Hippocampal formation (tissue), 2 donors: Measurements from ENCODE around the gene TANGO2.

Experiments
- DNase-seq, 2 donors: peaks; one replicate each; lab custom pipeline; 2025; lab: John Stamatoyannopoulos, UW

The TANGO2 gene

DNA sequence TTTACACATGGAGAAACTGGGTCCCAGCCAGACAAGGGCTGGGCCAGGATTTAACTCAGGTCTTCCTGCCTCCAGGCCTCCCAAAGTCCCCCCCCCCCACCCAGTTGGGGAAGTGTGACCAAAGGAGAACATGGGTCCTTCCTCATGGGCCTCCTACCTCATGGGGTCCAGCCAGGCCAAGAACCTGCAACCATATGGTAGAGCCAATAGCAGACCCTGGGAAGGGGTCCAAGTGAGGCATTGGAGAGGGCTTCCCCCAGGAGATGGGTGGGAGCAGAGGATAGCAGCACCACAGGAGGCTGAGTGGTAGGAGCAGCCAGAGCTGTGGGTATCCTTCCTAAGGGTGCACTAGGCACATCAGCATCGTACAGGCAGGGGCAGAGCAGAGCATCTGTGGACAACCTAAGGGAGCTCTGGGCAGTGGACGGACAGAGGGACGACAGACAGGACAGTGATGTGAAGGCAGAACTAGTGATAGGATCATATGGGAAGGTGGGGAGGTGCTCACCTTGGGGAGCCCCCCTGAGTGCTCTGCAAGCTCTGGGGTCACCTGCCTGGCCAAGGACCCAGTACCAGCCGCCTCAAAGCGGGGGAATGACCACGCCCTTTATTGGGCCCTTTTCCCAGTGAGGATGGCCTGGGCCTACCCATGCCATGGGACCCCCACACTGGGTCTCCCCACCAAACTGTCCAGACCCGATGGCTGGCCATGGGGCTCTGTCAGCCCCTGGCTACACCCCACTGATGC, 8.7 kb upstream of the TANGO2 start:
- DNase-seq = no peak

DNA sequence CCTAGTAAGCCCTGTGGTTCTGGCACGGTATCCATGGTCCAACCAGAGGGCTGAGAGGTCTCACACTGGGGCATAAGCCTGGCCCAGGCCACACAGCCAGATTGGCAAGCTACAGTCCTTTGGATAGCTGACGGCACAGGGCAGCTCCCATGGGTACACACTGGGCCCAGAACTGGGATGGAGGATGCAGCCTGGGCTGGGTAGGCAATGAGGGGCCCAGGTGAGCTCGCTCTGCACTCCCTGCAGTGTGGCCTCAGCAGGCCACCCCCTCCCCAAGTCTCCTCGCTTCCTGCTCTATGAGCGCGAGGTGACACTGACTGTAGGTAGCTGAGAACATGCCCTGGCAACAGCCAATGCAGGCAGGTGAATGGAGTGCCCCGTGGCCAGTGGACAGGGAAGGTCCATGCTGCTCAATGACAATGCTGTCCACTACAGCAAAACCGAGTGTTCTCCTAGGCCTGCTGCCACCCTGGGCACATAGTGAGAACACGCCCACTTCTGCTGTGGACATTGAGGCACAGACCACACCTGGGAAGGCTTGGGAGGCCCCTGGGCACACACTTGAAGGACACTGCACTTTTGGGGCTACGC, 8.1 kb upstream of the TANGO2 start:
- no peak for DNase-seq

DNA sequence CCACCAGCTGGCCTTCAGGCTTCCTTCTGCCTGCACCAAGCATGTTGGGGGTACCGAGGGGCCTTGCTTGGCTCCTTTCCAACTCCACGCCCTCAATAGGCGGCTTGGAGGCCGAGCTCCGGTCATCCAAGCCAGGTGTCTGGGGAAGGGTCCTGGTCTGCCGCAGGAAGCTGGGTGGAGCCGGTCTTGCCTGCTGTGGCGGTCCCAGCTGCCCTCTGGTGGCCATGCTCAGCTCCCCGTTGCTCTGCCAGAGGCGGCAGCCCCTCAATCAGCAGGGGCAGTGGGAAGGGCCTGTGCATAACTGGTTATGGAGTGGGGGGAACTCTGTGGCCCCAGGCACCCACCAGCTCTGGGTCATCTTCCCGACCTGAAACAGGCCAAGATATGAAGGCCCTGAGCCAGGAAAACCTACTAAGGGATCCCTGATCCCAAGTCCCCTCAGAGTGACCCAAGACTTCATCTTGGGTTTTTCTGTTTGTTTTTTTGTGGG, 7.5 kb upstream of the TANGO2 start:
- peak; percentile 21 to 36 for DNase-seq

DNA sequence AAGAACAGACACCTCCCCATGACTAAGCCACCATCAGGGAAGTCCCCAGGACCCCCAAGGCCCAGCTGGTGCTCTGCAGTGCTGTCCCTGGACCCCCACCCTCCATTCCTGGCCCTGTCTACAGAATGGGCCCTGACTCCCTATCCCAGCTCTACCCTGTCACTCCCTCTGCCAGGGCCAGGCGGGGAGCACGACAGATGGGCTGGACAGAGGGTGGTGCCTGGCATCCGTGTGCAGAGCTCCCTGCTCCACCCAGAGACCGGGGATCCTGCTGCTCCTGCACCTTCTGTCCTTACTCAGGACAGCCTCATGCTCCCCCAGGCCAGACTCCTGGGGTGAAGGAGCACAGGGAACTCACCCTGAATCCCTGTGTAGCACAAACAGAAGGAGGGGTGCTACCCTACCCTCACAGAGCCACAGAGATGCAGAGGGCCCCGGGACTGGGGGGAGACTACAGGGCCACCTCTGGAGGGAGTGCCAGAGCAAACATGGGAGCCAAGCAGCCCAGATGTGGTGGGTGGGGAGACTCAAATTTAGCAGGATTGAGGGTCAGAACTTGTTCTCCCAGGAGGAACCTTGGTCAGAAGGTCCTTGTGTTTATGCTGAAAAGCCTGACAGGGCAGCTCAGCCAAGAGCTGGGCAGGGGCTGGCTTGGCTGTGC, 6.3 kb upstream of the TANGO2 start:
- no peak for DNase-seq

DNA sequence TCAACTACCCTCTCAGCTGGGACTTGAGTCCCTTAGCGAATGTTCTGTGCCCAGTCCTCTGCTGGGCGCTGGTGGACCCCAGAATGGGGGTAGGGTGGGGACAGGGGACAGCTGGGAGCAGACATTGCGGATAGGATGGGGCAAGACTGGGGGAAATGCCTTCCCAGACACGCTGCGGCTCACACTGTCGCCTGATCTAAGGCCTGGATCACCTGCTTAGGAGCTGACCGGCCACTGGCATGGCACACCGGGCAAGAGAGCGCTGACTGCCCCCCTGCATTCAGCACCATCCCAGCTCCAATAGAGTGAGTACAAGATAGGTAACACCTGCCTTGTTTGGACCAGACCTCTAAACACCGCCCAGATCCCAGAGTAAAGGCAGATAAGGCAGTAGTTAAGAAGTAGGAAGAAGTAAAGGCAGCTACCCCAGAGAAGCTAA, 5.7 kb upstream of the TANGO2 start:
- DNase-seq = no peak

DNA sequence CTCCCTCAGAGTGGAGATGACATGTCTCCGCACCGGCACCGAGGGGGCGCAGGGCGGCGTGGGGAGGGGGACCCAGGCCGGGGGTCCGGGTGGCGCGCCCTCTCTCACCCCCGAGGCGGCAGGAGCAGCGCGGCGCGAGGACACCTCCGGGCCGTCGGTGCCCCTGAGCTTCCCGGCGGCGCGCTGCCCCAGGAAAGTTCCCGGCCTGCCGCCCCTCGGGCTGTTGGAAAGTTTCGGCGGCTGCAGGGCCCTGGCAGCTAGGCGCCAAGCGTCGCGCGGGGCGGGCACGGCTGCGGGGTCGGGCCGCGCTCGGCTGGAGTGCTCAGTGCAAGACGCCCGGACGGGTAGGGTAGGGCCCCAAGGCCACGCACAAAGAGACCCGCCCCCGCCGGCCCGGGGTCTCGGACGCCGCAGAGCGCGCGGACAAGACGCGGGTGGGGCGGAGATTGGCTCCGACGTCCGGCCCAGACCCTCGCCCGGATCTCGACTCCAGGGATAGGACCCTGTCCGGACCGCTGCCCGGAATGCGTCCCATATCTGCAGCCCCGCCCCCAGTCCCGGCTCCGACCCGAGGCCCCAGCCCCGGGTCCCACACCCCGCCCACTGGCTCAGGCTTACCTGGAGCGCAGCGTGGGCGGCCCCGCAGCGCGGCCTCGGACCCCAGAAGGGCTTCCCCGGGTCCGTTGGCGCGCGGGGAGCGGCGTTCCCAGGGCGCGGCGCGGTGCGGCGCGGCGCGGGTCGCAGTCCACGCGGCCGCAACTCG, 4.8 kb upstream of the TANGO2 start:
- DNase-seq = no peak

DNA sequence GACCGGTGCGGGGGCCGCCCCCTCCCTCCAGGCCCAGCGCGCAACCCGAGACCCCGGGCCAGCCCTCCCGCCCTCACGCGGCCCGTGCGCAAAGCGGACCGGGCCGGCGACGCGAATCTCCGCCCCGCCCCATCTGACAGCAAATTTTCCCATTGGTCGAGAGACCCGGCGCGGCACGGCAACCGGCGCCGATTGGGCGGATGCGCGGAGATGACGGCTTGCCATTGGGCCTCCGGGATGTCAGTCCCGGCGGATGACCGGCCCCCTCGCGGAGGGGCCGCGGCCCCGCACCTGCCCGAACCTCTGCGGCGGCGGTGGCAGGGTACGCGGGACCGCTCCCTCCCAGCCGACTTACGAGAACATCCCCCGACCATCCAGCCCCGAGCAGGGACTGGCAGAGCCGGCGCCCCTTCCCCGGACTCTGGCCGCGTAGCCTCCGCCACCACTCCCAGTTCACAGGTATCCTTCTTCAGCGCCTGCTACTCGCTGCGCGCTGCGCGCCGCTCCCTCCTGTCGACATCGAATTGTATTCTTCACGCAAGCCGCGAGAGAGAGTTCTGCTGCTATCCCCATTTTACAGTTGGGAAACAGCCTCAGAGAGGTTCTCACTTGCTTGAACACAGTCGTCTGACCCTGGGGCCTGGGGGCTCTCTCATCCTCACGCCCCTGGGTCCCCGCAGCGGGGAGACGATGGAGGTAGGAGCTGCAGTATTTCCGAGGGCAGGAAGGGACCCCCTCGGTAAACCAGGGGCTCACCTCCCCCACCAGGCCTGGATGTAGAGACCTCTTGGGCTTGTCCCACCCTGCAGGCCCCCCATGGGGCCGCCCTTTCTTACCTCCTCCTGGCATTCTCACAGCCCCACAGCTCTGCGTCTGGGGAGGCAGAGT, 3.9 kb upstream of the TANGO2 start, which contains the start of gene ARVCF:
TSS of gene ARVCF (minus strand) at position 90 of the 888 bp plus-strand sequence. CDS start 26,029 bp downstream, outside the sequence.
- DNase-seq = peak; percentile 82 to 94

DNA sequence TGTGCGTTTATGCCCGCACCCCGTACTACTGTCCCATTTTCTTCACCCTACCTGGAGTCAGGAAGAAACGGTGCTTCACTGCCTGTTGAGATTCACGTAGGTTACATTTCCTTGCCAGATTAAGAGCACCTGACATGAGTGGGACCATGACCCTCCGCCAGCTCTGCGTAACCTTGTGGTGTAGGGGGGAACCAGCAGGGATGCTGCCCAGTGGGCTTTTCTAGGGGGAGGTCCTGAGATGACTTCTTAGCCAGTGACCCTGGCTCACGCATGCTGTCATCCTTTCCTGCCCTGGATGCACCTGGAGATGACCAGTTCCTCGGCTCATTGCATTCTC, 3.3 kb upstream of the TANGO2 start:
- DNase-seq = no peak

DNA sequence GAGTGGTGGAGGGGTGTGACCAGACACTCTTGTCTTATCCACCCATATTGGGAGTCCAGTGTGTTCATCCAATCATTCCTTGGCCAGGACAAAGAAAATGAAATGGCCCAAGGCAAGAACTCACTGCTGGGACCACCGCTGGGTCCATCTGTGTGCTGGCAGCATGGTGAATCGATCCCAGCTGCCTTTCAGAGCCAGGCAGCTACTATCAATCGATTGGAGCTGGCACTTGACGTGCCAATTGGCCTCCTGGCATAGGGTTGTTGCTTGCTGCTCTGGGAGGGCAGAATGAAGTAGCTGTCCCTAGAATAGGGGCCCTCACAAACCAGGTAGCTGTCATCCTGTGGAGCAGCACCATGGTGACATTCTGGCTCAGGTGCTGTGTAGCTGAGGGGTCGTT, 2.9 kb upstream of the TANGO2 start:
- DNase-seq = no peak

DNA sequence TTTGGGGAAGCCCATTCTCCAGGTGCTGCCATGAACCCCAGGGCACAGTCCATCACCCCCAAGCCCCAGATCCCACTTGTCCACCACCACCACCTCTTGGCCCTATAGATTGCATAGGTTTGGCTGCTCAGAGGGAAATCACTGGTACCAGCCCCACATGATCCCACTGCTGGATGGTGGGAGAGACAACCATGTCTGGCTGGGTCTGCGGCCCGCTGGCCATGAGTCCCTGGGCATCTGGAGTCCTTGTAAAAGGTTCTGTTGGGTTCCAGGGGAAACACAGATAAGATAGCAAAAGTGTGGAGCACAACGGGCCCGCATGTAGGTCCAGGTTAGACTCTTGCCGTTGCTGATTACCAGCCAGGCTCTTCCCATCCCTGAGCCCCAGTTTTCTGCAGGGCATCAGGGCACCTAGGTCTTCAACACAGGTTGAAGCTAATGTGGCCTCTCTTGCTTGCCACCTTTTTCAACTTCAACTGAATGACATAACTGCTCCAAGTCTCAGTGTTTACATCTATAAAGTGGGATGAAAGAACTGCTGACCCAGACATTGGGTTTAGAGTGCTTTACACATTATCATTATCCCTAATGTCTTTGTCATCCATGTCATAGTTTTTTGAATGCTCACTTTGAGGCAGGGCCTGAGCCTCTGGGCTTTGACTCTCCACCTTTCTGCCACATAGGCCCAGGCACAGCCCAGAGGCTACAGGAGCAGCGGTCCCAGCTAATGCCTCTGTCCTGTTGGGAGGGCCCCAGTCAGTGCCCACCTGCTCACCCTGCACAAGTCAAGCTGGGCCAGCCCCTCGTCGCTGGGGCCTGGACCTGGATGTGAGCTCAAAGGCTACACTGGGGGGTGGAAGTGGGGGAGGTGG, 1.0 kb upstream of the TANGO2 start:
- no peak for DNase-seq

DNA sequence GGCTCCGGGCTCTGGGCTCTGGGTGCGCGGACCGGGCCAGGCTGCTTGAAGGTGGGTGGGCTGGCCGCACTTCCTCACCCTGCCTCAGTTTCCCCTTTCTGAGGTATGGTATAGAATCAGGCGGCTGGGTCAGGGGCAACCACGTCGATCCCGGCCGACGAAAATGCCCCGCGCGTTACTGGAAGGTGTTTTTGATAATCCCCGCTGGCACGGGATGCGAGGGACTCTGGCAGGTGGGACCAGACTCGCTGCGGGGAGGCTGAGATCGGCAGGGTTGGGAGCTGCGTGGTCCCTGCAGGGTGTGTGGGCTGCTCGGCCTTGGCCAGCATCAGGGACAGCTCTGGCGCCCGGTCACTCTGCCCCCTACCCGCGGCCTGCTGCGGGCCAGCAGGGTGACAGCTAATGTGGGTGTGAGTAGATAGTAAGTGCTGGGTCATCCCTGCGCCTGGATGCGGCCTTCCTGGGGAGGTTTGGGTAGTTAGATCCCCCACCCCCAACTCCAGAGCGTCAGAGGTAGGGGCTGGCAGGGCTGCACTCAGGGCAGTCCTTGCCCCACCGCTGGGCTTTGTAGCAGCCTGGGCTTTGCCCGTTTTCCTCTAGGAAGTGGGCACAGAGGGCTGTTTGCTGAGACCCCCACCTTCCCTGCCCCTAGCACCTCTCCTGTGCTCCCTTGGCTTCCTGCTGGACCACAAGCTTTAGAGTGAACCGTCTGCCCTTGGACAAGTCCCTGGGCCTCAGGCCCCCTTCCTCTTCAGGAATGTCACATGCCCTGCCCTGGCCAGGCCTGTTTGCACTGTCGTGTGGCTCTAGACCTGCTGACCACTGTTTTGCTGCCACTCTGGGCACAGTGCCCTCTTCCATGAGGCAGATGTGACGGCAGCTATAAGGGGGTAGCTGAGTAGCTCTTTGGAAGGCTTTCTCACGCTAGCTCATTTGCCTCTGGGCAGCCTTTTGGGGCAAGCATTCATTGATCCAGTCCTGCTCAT, 579 bp downstream of the TANGO2 start:
- peak; percentile 65 to 77 for DNase-seq

DNA sequence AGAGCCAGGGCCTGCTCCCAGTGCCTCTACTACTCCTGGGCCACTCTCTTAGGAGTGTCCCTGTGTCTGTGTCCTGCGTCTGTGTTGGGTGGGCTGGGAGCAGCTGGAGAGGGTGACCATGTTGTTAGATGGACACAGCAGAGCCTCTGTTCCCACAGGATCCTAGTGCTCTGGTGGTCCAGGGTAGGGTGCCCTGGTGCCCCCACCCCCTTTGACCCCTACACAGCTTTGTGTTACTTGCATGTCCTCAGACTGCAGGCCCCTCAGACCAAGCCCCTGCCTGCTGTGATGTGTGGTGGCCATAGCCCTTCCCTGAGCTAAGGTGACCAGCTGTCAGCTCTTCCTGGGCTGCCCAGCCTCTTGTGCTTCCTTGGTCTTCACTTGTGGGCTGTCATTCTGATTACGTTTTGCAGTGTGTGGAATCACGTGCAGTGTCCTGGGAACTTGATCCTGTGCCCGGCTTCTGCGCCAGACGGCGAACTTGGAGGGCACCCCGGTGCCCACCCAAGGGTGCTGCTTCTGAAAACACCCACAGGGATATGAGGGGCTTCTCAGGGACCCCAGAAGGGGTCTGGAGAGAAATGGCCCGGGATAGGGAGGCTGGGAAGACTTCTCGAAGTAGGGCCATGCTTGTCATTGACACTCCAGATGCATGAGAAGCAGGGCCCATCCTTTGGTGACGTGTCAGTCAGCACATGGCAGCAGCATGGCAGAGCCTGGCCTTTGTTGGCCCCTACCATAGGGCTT, 1.5 kb downstream of the TANGO2 start:
- DNase-seq = no peak

DNA sequence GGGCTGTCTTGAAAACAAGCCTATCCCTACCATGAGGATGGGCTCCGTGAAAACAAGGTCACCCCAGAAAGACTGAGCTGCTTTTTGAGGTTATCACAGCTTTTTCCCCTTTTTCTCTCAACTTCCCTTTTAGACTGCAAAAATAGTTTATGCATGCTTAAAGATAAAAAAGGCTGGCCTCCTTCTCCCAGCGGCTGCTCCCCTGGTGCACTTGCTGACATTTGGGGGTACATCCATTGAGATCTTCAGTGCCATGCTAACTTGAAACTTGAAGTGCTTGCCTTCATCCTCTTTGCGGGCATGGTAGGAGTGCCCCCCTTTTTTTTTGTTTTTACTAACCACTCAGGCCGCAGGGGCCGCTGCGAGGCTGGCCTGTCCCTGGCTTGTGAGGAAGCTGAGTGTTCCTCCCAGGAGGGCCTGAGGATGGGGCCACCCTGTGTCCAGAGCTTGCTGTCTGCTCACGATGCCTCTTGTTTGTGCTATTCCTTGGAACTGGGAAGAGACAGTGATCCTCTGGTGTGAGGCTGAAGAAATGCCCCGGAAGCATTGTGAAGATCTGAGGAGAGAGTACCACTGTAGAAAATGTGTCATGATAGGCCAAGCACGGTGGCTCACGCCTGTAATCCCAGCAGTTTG, 2.2 kb downstream of the TANGO2 start:
- DNase-seq = no peak

DNA sequence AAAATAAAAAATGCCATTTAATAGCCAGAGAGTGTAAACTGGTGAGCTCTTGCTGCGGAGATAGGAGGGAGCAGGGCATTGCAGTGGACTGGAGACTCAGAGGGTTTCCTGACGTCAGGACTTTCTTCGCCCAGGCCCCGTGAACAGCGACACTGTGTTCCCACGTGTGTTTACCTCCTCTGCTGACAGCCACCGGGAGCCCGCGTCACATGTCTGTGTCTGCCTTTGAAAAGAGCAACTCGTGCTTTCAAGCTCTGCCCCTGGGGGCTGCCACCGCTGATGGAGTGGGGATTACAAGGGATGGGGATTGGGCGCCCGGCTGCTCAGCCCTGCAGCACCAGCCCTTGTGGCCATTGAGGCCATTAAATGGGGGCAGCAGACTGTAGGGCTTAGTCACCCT, 3.3 kb downstream of the TANGO2 start:
- DNase-seq = no peak

DNA sequence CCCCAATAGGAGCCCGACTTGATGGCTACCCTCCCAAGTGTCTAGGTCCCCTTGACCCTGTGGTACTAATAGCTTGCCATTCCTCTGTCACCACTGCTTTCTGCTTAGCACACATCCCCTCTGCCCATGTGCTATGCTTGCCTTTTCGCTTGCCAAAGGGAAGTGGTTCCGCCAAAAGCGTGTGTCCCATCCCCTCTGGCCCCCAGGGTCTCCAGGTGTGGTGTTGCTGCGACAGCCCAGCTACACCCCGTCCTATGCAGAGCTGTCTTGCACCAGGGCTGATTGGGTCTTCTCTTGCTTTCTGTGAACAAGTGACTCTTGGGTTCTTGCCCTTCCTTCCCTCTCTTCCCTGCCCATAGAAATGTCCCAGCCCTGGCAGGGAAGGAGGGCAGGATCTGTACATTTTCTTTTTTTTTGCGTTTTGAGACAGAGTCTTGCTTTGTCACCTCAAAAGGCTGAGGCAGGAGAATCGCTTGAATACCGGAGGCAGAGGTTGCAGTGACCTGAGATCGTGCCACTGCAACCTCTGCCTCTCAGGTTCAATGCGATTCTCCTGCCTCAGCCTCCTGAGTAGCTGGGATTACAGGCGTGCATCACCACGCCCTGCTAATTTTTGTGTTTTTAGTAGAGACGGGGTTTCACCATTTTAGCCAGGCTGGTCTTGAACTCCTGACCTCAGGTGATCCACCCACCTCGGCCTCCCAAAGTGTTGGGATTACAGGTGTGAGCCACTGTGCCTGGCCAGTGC, 3.9 kb downstream of the TANGO2 start:
- no peak for DNase-seq

DNA sequence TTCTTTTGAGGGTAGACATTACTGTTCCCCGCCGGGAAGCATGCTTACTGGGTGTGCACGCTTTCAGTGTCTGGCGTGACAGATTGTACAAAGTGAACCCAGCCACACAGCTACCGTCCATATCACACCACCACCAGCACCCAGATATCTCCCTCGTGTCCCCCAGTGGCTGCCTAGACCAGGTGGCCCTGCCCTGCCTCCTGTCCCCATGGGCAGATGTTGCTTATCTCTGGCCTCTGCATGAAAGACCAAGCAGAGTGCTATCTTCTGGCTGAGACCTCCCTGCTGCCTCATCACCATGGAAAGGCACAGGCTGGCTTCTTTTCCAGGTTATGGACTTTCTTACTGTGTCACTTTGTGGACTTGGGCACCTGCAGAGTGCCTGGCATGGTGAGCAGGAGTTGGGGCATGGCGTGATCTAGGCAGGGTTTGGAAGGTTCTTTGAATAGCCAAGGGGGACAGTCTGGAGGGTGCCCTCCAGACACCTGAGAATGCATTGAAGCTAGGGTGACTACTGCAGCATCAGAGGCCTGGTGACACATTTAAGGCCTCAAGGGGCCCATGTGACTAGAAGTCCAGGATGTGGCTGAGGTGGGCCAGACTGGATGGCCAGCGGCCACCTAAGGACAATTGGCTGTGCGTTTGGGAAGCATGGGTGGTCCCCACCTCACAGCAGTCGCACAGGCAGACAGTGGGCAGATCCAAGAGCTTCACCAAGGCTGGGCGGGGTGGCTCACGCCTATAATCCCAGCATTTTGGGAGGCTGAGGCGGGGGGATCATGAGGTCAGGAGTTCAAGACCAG, 4.7 kb downstream of the TANGO2 start:
- no peak for DNase-seq
